ENCODE measurements around the gene SAMD4A.

DNA sequence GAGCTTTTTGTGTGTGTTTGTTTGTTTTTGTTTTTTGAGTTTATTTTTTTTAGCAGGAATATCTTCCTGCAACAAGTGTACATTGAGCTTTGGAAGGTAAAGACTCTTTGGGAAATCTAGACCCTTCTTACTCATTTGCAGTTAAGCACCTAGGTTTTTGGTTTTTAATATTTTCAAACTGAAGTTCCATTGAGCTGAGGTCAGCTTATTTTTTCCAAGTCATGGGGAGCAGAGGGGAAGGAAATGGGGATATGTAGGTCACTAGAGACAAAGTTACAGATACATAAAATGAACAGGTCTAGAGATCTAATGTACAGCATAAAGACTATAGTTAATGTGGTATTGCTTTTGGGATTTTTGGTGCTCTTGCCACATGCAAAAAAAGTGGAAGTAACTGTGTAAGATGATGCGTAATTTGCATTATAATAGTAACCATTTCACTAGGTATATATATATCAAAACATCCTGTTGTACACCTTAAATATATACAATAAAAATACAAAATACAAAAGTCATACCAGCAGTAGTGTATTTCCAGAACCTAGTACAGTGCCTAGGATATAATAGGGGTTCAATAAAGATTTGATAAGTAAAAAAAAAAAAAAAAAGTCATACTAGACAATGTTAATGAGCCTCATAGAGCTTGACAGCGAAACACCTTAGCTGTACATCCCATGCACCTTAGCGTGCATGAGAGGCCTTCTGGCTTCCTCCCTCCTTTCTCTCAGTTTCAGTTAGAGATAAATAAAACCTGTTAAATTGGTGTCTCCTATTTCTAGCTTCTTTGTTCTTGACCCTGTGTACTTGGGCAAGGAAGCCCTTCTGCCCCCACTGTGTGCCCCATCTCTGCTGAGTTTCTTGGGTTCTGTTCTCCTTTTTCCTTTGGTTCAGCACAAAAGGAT, 34.6 kb upstream of the SAMD4A start:
- TF ChIP-seq, protein P1, sequence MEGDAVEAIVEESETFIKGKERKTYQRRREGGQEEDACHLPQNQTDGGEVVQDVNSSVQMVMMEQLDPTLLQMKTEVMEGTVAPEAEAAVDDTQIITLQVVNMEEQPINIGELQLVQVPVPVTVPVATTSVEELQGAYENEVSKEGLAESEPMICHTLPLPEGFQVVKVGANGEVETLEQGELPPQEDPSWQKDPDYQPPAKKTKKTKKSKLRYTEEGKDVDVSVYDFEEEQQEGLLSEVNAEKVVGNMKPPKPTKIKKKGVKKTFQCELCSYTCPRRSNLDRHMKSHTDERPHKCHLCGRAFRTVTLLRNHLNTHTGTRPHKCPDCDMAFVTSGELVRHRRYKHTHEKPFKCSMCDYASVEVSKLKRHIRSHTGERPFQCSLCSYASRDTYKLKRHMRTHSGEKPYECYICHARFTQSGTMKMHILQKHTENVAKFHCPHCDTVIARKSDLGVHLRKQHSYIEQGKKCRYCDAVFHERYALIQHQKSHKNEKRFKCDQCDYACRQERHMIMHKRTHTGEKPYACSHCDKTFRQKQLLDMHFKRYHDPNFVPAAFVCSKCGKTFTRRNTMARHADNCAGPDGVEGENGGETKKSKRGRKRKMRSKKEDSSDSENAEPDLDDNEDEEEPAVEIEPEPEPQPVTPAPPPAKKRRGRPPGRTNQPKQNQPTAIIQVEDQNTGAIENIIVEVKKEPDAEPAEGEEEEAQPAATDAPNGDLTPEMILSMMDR (IDR thresholded peaks at IDR 0.05), result no peak
- TF ChIP-seq POLR2A (IDR thresholded peaks at IDR 0.05) (no peak), EP300 (IDR thresholded peaks at IDR 0.05; ENCODE audit: low read depth) (no peak)

All from transverse colon (tissue), 3 donors.